Transverse colon (tissue), 4 donors: ENCODE data around the gene RNU6-9. TPM values are rescaled to one million over a fixed set of nuclear protein-coding genes. Genes with fewer than 3 reads are reported as not detected.

Experiments used
- DNase-seq: peaks from one replicate; pipeline ENCODE4 v3.0.0-alpha.2; 2019
- H3K27ac ChIP-seq, 4 donors: fragments of 200-600 bp; sonication (generic); 2 replicates each; pipeline ENCODE4 v1.5.1; 2016 to 2018; ENCODE audit warnings: inconsistent platforms in 4 of 4
- H3K27me3 ChIP-seq: fragments of 200-600 bp; sonication (generic); 2 replicates; pipeline ENCODE4 v1.5.1; 2017; ENCODE audit warnings: inconsistent platforms
- H3K36me3 ChIP-seq, 4 donors: fragments of 200-600 bp; sonication (generic); 2 replicates each; pipeline ENCODE4 v1.5.1; 2017 to 2019; ENCODE audit warnings: inconsistent platforms in 4 of 4
- H3K4me1 ChIP-seq, 4 donors: fragments of 200-600 bp; sonication (generic); 2 replicates each; pipeline ENCODE4 v1.5.1; 2017 to 2020; ENCODE audit warnings: inconsistent platforms in 4 of 4
- H3K4me3 ChIP-seq, 4 donors: fragments of 200-600 bp; sonication (generic); 1 replicate in 1 of 4; 2 replicates in 3 of 4; pipeline versions ENCODE4 v1.5.1 to v1.6.1; 2017 to 2019; ENCODE audit warnings: inconsistent platforms in 4 of 4
- H3K9me3 ChIP-seq, 2 donors: fragments of 200-600 bp; sonication (generic); 2 replicates each; pipeline ENCODE4 v1.5.1; 2017 to 2019; ENCODE audit warnings: inconsistent platforms in 2 of 2
- EP300 ChIP-seq: sonication (generic); formaldehyde crosslinking; IDR thresholded peaks from one replicate; pipeline ENCODE4 v1.6.1; 2017; ENCODE audit warnings: antibody characterized with exemption, low read depth
- POLR2A ChIP-seq: fragments of 450-650 bp; IDR thresholded peaks from one replicate; pipeline ENCODE4 v1.6.1; 2016; ENCODE audit warnings: antibody characterized with exemption, mild to moderate bottlenecking, moderate library complexity
- POLR2AphosphoS5 ChIP-seq, 3 donors: sonication (generic); formaldehyde crosslinking; IDR thresholded peaks; one replicate each; pipeline ENCODE4 v1.6.1; 2016; ENCODE audit warnings: antibody characterized with exemption in 3 of 3
- WGBS, 2 donors: methylation state at CpG; one replicate each; pipeline ENCODE4 v1.1.5; 2018; ENCODE audit warnings: low coverage in 1 of 2; 5-methylcytosine and 5-hydroxymethylcytosine counted together
- in situ Hi-C, 4 donors: fragments of 200-750 bp; cut with MboI; loops; one replicate each; pipeline versions ENCODE4 v1.15.0 to v1.15.1; 2017; ENCODE audit warnings: low sequenced_read_pairs in 3 of 4, low pct_ligation_motif_present in 1 of 4, low pct_unique_long_range_greater_than_20kb in 1 of 4
- intact Hi-C: fragments of 100-400 bp; cut with DNase I; formaldehyde crosslinking; loops from one replicate; pipeline ENCODE4 v1.15.1; 2023; ENCODE audit warnings: low total_unique reads
- total RNA-seq, 4 donors: library from RNA; depleted of rRNA; stranded (reverse); fragments of >200 nt; gene quantifications; one replicate each; pipeline ENCODE4 v1.1.0, GENCODE V29; 2016
- TF ChIP-seq, protein P1 (sequence below), 5 experiments: fragments of 200-600 bp in 3 of 5; fragments of 450-650 bp in 2 of 5; sonication (generic) in 3 of 5; IDR thresholded peaks; 1 replicate in 2 of 5; 2 replicates in 3 of 5; pipeline ENCODE4 v1.5.1; 2016 to 2017; ENCODE audit warnings: antibody characterized with exemption in 5 of 5, inconsistent platforms in 3 of 5, mild to moderate bottlenecking in 2 of 5, moderate library complexity in 1 of 5

Gene RNU6-9
- total RNA-seq, 4 donors from 2014 or later: not detected

DNA sequence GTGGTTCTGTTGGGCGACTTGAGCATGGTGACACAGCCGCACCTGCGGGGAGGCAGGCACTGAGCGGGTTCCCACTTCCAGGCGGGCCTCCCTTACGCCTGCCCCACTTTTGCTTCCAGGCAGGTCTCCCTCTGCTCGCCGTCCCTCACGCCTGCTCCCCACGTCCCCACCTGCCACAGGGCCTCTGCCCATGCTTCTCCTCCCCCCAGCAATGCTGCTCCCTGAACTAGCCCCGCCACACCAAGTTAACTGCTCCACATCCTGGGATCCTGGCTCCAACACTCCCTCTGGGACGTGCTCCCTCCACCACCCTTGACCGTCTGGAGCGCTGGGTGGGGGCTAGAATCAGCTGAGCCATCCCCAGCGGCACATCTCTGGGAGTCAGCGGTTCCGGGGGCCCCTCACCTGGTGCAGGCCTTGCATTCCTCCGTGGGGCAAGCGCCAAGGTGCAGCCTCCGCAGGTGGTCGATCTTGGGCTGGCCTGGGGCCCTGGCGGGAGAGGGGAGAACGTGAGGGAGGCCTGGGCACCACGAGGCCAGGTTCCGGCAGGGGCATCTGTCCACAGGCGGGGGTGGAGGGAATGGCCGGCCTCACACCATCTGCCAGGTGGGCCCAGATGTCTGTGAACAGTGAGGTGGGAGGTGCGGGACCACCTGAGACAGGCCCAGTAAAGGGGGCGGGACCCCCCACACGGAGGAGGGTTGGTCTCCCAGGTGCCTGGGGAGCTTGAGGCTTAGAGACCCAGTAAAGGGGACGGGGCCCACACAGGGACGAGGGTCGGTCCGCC, 24.6 kb upstream of the RNU6-9 start:
- intact Hi-C loops: no loop called here
- in situ Hi-C loops: loop anchor here in 1 of 4 donors (25.0 kb wide), 1 partner anchor 119 kb away; the partner anchor contains the start of gene WDR18
- Histone ChIP-seq H3K27me3 (no peaks in the 10 kb centered on the region), H3K36me3 (peaks cover 0 to 5% (median 0%) of the 10 kb centered on the region in 4 donors), H3K4me1 (peaks cover 13 to 28% (median 21%) of the 10 kb centered on the region in 4 donors), H3K27ac (peak overlapping the region; percentile 66 to 89 (median 78)), H3K9me3 (no peaks in the 10 kb centered on the region), H3K4me3 (no peak overlapping the region)
- TF ChIP-seq, protein P1, sequence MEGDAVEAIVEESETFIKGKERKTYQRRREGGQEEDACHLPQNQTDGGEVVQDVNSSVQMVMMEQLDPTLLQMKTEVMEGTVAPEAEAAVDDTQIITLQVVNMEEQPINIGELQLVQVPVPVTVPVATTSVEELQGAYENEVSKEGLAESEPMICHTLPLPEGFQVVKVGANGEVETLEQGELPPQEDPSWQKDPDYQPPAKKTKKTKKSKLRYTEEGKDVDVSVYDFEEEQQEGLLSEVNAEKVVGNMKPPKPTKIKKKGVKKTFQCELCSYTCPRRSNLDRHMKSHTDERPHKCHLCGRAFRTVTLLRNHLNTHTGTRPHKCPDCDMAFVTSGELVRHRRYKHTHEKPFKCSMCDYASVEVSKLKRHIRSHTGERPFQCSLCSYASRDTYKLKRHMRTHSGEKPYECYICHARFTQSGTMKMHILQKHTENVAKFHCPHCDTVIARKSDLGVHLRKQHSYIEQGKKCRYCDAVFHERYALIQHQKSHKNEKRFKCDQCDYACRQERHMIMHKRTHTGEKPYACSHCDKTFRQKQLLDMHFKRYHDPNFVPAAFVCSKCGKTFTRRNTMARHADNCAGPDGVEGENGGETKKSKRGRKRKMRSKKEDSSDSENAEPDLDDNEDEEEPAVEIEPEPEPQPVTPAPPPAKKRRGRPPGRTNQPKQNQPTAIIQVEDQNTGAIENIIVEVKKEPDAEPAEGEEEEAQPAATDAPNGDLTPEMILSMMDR (IDR thresholded peaks at IDR 0.05): no peak
- TF ChIP-seq EP300 (no peak), POLR2A (no peak), POLR2AphosphoS5 (IDR thresholded peaks at IDR 0.05) (no peak)
- WGBS, 2 donors: 80 to 93% methylated on average over 1 to 34 of the region's 34 CpGs
- DNase-seq: no peak

DNA sequence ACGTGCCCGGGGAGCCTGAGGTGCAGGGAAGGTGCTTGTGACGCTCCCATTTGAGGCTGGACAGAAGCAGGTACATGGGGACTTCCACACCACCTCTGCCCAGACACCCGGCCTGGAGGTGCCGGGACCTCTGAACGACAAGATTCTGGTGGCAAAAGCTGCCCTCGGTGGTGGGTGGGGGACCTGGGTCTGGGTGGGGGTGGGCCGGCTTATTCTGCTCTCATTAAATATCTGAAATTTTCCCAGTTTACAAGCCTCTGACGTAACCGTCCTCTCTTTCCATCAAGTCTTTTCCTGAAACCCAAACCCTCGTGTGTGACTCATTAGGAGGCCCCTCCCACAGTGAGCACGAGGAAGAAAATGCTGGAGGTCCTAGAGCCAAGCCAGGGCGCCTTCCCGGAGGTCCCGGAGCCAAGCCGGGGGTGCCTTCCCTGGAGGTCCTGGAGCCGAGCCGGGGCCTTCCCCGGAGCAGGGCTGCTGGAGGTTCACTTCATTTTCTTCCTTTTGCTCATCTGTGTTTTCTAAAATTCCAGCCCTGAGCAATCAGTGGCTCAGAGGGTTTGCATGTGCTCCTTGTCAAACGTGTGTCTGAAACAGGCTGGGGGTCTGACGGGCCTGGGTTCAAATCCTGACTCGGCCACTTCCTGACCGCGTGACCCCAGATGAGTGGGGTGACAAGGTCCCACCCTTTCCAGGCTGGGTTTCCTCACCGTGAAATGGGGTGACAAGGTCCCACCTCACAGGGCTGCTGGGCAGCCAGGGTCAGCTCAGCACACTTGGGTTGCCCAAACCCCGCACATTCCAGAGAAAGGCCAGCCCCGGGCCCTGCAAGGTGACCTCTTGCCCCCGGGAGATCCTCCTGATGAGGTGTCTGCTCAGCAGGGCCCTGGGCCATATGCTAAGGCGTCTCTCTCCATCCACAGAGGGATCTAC, 23.8 kb upstream of the RNU6-9 start:
- in situ Hi-C loops (loop anchor here in 1 of 4 donors (25.0 kb wide), 1 partner anchor 118 kb away; the partner anchor contains the start of gene WDR18), intact Hi-C loops (no loop called here)
- TF ChIP-seq POLR2AphosphoS5 (IDR thresholded peaks at IDR 0.05): peak in 1 of 3 donors; percentile 9
- TF ChIP-seq, protein P1 (IDR thresholded peaks at IDR 0.05): no peak
- TF ChIP-seq EP300: no peak
- Histone ChIP-seq H3K9me3 (no peaks in the 10 kb centered on the region), H3K4me3 (no peak overlapping the region), H3K27ac (peak overlapping the region; percentile 66 to 89 (median 78)), H3K4me1 (peaks cover 12 to 25% (median 18%) of the 10 kb centered on the region in 4 donors), H3K27me3 (no peaks in the 10 kb centered on the region), H3K36me3 (peaks cover 0 to 5% (median 0%) of the 10 kb centered on the region in 4 donors)
- 70% methylated on average over 29 of the region's 29 CpGs; no CpG with 5 or more reads in 1 of the 2 donors for WGBS, 2 donors
- DNase-seq: peak; percentile 65

DNA sequence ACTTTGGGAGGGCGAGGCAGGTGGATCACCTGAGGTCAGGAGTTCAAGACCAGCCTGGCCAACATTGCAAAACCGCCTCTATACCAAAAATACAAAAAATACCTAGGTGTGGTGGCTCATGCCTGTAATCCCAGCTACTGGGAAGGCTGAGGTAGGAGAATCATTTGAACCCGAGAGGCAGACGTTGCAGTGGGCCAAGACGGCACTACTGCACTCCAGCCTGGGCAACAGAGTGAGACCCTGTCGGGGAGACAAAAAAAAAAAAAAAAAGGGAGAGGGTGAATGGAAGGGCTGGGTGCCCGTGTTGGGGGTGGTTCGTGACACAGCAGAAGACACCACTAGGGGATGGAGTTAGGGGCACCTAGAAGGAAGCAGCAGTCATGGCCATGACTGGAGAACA, 23.0 kb upstream of the RNU6-9 start:
- Histone ChIP-seq H3K4me1 (peaks cover 12 to 25% (median 18%) of the 10 kb centered on the region in 4 donors), H3K27ac (peak overlapping the region; percentile 66 to 89 (median 78)), H3K4me3 (no peak overlapping the region), H3K27me3 (no peaks in the 10 kb centered on the region), H3K36me3 (peaks cover 0 to 5% (median 0%) of the 10 kb centered on the region in 4 donors), H3K9me3 (no peaks in the 10 kb centered on the region)
- 87 to 89% methylated on average over 4 to 8 of the region's 8 CpGs for WGBS, 2 donors
- intact Hi-C loops (no loop called here), in situ Hi-C loops (loop anchor here in 1 of 4 donors (25.0 kb wide), 1 partner anchor 117 kb away; the partner anchor contains the start of gene WDR18)
- TF ChIP-seq EP300: no peak
- no peak for TF ChIP-seq POLR2AphosphoS5 (IDR thresholded peaks at IDR 0.05)
- TF ChIP-seq, protein P1 (IDR thresholded peaks at IDR 0.05): no peak
- no peak for TF ChIP-seq POLR2A
- DNase-seq: no peak
